WERI-Rb-1 (cell line): ENCODE results near the gene GNAO1.

Experiments used
- DNase-seq: peaks from one replicate; pipeline ENCODE4 v3.0.0-alpha.2; 2020
- H3K27ac ChIP-seq: fragments of 250-450 bp; sonication (Bioruptor Pico); 2 replicates; pipeline ENCODE4 v1.5.1; 2020; ENCODE audit warnings: mild to moderate bottlenecking, moderate library complexity
- H3K27me3 ChIP-seq: fragments of 250-450 bp; sonication (Bioruptor Pico); 2 replicates; pipeline ENCODE4 v1.5.1; 2021; ENCODE audit warnings: mild to moderate bottlenecking, low read depth, moderate library complexity; ENCODE audit not compliant: insufficient read depth, severe bottlenecking
- H3K36me3 ChIP-seq: fragments of 250-450 bp; sonication (Bioruptor Pico); 2 replicates; pipeline ENCODE4 v1.5.1; 2020; ENCODE audit warnings: mild to moderate bottlenecking, moderate library complexity
- H3K4me3 ChIP-seq: 2 replicates; pipeline ENCODE4 v1.5.1; 2011; ENCODE audit warnings: low read depth, mild to moderate bottlenecking, control low read depth, low read length
- H3K9me3 ChIP-seq: fragments of 250-450 bp; sonication (Bioruptor Pico); 2 replicates; pipeline ENCODE4 v1.5.1; 2021; ENCODE audit warnings: mild to moderate bottlenecking, moderate library complexity; ENCODE audit not compliant: severe bottlenecking
- CTCF ChIP-seq: IDR thresholded peaks from 2 replicates; pipeline ENCODE4 v1.5.1; 2011; ENCODE audit warnings: low read depth, mild to moderate bottlenecking, control low read depth, inconsistent platforms, low read length

GNAO1 gene

GRCh38 chr16:56306690-56307533, 115.6 kb downstream of the GNAO1 start:
- Histone ChIP-seq H3K27me3 (no peaks in the 10 kb centered on the region), H3K36me3 (no peaks in the 10 kb centered on the region)
- TF ChIP-seq CTCF = no peak

GRCh38 chr16:56307534-56307873, 116.2 kb downstream of the GNAO1 start:
- Histone ChIP-seq H3K36me3 (no peaks in the 10 kb centered on the region), H3K9me3 (no peaks in the 10 kb centered on the region), H3K27ac (no peak overlapping the region), H3K27me3 (no peaks in the 10 kb centered on the region), H3K4me3 (no peak overlapping the region)
- no peak for DNase-seq
- TF ChIP-seq CTCF = no peak

More at GRCh38 chr16:56306690-56307533, 115.6 kb downstream of the GNAO1 start:
- Histone ChIP-seq H3K27ac (no peak overlapping the region), H3K9me3 (no peaks in the 10 kb centered on the region), H3K4me3 (no peak overlapping the region)
- no peak for DNase-seq

DNA sequence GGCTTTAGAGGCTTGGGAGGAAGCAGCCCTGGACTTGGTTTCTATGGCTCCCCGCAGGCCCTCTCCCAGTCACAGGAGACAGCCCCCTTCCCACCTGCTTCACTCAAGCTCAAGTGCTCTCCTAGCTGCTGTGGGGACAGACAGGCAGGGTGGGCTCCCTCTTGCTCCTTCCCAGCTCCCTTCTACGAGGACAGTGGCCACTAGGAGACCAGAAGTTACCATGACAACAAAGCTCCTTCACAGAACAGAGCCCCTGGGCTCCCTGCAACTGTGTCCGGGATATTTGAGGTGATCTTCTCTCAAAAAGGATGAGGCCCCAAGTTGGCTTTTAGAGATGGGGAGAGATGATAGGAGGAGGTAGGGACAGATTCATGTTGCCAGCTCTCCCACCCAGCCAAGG, 117.7 kb downstream of the GNAO1 start:
- TF ChIP-seq CTCF = no peak
- Histone ChIP-seq H3K27me3 (no peaks in the 10 kb centered on the region), H3K4me3 (no peak overlapping the region), H3K27ac (no peak overlapping the region), H3K36me3 (no peaks in the 10 kb centered on the region), H3K9me3 (no peaks in the 10 kb centered on the region)
- DNase-seq = no peak

DNA sequence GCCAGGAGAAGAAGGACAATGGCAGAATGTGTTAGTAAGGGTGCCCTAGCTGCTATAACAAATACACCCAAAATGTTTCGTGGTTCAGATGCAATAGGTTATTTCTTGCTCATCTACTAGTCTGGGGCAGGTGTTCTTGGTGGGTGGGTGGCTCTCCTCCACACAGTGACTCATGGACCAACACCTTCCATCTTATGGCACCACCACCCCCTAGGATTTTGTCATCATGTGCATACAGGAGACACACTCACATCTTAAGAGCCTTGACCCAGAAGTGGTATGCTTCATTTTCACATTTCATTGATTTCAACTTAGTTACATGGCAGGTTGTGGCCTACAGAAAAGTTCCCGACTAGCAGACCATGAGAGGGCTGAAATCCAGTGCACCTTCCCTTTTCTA, 119.4 kb downstream of the GNAO1 start:
- Histone ChIP-seq H3K36me3 (no peaks in the 10 kb centered on the region), H3K9me3 (no peaks in the 10 kb centered on the region), H3K27ac (no peak overlapping the region), H3K27me3 (no peaks in the 10 kb centered on the region), H3K4me3 (no peak overlapping the region)
- no peak for TF ChIP-seq CTCF
- no peak for DNase-seq

DNA sequence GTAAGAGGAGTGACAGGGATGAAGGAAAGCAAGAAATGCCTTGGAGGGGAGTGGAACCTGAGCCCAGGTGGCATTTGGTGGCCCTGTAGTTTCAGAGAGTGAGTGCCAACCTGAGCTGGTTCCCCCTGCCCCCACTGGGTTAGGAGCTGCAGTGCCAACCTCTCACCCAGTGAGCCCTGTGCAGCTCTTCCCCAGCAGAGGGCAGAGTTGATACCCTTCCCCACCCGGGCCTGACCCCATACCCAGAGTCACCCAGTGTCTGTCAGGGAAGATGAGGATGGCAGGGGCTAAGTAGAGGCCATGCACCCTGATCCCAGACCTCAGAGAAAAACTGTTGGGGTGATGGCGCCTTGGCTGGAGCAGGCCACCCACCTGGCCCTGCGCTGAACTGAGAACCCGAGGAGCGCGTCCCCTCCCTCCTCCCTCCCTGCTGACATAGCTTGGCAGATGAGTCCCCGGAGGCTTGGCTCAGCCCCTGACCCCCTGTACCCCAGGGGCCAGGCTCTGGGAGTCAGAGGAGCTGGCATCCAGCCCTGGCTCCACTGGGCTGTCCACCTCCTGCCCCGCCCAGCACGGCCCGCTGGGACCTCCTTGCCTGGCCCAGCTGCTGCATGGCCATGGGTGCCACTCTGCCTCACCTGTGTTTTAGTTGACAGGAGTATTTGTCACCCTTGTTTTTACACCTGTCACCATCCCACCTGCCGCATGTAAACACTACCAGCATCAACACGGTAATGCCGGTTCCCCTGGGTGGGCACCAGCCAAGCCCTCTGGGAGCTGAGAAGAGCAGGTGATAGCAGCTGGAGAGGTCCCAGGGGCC, 120.1 kb downstream of the GNAO1 start:
- H3K36me3 ChIP-seq = no peaks in the 10 kb centered on the region
- H3K4me3 ChIP-seq = no peak overlapping the region
- peak; percentile 68 for TF ChIP-seq CTCF
- no peak overlapping the region for H3K27ac ChIP-seq
- H3K27me3 ChIP-seq = no peaks in the 10 kb centered on the region
- no peaks in the 10 kb centered on the region for H3K9me3 ChIP-seq
- DNase-seq = no peak
